Measurements from ENCODE around the gene TMEM119. TPM values are rescaled to one million over a fixed set of nuclear protein-coding genes. Genes with fewer than 3 reads are reported as not detected.

The TMEM119 gene
- total RNA-seq, 2 donors from 2014 or later = 1.8 to 5.5 TPM

DNA sequence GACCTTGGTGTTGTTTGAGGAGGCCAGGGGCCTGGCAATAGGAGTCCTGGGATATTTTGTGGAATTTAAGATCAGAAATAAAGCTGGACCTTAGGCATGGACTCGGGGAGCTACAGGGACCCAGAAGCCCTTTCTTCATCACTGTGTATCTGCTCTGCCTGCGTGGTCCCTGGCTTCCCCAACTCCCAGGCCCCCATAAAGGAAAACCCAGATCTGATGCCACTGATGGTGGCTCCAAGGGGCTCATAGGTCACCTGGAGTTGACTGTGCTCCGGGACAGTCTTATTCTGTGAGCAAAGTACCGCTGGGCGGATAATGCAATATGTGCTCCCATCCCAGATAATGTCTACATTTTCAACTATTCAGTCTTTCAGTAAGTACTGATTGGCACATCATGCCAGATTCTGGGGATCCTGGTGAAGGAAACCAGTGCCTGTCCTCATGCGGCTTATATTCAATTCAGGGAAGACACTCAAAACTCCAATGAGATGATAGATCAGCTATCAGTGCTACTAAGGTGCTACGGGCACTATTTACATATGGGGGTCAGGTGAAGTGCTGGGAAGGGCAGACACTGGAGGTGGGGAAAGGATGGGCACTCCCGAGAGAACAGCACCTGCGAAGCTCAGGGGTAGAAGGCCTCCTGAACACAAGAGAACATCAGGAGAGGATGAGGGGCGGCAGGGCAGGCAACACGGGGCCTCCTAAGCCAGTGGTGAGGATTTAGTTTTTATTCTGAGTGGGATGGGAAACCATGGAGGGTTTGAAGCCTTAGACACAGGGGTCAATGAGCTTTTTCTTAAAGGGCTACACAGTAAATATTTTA, 41.3 kb upstream of the TMEM119 start:
- no peak for DNase-seq (ENCODE audit: low spot score)
- Histone ChIP-seq H3K4me3 (no peak overlapping the region), H3K27ac (peak overlapping the region; percentile 52 to 60), H3K4me1 (peaks cover 0 to 58% of the 10 kb centered on the region in 2 donors), H3K27me3 (no peaks in the 10 kb centered on the region), H3K9me3 (no peaks in the 10 kb centered on the region), H3K36me3 (no peaks in the 10 kb centered on the region)
- TF ChIP-seq, protein P1, sequence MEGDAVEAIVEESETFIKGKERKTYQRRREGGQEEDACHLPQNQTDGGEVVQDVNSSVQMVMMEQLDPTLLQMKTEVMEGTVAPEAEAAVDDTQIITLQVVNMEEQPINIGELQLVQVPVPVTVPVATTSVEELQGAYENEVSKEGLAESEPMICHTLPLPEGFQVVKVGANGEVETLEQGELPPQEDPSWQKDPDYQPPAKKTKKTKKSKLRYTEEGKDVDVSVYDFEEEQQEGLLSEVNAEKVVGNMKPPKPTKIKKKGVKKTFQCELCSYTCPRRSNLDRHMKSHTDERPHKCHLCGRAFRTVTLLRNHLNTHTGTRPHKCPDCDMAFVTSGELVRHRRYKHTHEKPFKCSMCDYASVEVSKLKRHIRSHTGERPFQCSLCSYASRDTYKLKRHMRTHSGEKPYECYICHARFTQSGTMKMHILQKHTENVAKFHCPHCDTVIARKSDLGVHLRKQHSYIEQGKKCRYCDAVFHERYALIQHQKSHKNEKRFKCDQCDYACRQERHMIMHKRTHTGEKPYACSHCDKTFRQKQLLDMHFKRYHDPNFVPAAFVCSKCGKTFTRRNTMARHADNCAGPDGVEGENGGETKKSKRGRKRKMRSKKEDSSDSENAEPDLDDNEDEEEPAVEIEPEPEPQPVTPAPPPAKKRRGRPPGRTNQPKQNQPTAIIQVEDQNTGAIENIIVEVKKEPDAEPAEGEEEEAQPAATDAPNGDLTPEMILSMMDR (IDR thresholded peaks at IDR 0.05) = no peak

DNA sequence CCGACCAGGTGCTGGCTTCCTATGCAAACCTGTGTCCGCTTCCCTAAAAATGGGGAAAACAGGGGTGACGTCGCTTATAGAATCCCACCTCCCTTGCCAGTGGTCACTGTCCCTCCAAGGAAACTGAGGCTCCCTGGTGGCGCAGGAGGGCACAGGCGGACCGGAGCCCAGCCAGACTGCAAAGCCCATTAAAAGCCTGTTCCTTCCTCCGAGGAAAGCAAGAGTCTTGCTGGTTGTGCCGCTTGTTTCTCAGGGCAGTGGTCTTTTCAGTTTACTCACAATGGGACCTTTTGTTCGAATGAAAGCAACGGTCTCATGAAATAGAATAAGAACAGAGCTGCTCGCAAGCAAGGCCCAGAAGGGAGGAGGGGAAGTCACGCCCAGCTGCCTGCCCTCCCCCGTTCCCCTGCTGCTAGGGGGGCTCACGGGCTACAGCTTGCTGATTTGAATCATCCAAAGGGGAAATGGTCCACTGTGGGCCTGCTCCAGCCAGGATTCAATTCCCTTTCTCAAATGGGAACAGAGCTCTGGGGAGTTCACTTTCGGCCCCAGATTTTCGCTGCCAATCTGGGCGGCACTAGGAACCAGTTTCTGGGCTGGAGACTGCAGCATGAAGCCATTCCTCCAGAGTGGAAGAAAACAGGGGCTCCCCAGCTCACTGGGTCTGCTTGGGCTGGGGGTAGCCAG, 40.4 kb upstream of the TMEM119 start:
- H3K4me1 ChIP-seq = peaks cover 0 to 49% of the 10 kb centered on the region in 2 donors

DNA sequence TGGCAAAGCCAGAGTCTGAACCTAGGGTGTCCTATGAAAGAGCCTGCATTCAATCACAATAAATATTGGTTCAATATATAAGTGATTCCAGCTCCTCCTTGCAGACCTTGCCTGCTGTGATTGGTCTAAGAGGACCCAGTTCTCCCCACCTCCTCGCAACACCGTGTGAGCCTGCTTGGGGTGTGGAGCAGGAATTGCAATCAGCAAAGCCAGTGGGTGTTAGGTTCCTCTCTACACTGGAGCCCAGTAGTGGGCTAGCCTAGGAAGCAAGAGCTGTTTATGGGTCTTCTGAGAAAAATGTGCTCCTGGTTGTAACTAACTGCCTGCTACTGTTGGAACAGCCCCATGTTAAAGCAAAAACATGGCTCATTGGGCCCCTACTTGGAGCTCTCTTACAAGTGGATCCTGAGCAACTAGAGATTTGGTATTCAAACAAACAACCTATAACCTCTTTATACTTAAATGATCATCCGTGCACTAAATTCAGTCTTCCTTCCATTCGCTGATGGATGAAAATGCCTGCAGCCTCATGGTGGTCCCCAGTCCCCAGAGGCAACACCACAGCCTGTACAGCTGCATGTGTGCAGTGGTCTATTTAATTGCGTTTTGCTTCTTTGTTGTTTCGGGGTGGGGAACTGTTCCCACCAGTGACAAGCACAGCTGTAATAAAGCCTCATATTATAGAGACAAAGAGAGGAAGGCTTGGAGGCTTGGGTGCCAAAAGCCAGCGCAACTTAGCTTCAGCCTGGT, 39.5 kb upstream of the TMEM119 start:
- Histone ChIP-seq H3K4me3 (no peak overlapping the region), H3K9me3 (no peaks in the 10 kb centered on the region), H3K27me3 (no peaks in the 10 kb centered on the region), H3K4me1 (peaks cover 0 to 42% of the 10 kb centered on the region in 2 donors), H3K27ac (peak overlapping the region in 1 of 2 donors; percentile 52), H3K36me3 (no peaks in the 10 kb centered on the region)
- DNase-seq (ENCODE audit: low spot score) = no peak
- TF ChIP-seq, protein P1 (IDR thresholded peaks at IDR 0.05) = no peak

More for the DNA sequence above, 40.4 kb upstream of the TMEM119 start:
- Histone ChIP-seq H3K36me3 (no peaks in the 10 kb centered on the region), H3K4me3 (no peak overlapping the region), H3K27ac (peak overlapping the region; percentile 52 to 60), H3K27me3 (no peaks in the 10 kb centered on the region), H3K9me3 (no peaks in the 10 kb centered on the region)
- peak; percentile 76 for DNase-seq (ENCODE audit: low spot score)
- TF ChIP-seq, protein P1 (IDR thresholded peaks at IDR 0.05) = no peak

DNA sequence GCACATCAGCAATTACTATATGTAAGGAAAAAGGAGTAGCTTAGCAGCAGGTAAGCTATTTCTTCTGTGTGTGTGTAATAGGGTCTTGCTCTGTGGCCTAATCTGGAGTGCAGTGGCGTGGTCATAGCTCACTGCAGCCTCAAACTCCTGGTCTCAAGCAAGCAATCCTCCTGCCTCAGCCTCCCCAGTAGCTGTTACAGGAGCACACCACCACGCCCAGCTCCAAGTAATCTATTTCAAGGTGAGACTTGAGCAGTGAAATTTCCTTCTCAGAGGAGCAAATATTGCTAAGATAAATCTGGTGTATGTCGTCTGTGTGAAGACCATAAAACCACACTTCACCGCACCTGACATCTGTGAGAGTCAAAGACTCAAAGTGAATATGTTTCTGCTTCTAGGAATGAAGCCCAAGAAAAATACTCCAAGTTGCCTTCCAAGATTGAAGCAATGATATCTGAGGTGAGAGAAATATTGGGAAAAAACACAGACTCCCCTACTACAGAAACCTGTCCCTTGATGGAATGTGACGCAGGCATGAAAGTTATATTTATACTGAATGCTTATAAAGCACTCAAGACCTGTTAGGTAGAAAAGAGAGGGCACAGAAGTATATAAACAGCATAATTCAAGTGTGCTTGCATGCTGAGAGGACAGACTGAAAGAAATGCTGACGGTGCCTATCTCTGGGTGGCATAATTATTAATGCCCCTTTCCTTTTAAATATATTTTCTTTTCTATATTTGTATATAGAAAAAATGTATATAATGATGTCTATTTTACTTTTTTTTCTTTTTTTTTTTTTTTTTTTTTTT, 38.3 kb upstream of the TMEM119 start:
- Histone ChIP-seq H3K4me3 (no peak overlapping the region), H3K27me3 (no peaks in the 10 kb centered on the region), H3K27ac (no peak overlapping the region), H3K4me1 (peaks cover 0 to 30% of the 10 kb centered on the region in 2 donors), H3K9me3 (no peaks in the 10 kb centered on the region), H3K36me3 (no peaks in the 10 kb centered on the region)
- TF ChIP-seq, protein P1 (IDR thresholded peaks at IDR 0.05) = no peak
- DNase-seq (ENCODE audit: low spot score) = no peak
